Activated CD8-positive, alpha-beta memory T cell treated with anti-CD3 and anti-CD28 coated beads, Interleukin-2, amount 50 U/mL, for 1 hour (primary cell): ENCODE results near the gene CNTNAP2.
"Not testable (repeated sequence)": the region's sequence is repeated elsewhere in the genome, so short reads cannot be mapped to it uniquely, and the experiment has no call there.

Experiments
- DNase-seq: peaks from one replicate; pipeline ENCODE4 v3.0.0-alpha.2; 2020; ENCODE audit errors: extremely low read depth

The CNTNAP2 gene

DNA sequence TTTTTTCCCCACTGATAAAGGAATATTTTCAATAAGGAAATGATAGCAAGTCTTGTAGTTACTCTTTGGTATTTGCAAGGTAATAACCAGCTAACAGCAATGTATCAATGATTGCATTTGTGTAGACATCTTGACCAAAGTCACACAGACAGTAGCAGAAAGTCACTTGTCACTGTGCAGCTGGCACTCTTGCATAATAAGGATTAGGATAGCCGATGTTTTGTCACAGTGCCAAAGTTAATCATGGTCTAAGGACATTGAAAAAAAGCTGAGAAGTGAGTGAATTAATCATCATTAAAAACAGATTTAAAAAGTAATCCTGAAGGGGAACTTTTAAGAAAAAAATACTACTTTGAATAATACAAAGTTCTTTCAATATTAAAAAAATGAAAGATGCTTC, 1639.7 kb downstream of the CNTNAP2 start:
- no peak for DNase-seq

DNA sequence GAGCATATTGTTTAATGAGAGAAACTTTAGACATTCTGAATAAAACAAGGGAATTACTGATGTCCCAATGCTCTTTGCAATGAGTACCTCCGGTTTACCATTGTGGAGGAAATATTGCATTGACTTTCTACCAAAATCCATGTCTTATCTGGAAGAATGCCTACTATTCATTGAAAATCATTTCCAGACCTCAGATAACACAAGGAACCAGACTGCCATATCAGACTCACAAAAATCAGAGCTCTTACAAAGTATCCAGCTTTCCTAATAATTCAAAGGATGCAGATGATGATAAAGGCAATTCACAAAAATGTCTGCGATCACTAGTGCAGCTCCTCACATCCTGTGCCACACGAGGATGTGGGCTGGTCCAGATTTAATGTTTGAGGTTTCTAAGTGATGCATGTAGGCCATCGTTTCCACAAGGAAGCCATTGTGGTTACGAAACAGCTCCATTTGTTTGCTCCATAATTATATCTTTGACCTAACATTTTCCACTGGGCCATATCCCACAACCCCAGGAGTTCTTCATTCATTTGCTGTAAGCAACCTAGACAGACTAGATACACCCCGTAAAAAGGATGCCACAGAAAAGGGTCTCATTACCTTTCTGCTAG, 1642.8 kb downstream of the CNTNAP2 start:
- no peak for DNase-seq

DNA sequence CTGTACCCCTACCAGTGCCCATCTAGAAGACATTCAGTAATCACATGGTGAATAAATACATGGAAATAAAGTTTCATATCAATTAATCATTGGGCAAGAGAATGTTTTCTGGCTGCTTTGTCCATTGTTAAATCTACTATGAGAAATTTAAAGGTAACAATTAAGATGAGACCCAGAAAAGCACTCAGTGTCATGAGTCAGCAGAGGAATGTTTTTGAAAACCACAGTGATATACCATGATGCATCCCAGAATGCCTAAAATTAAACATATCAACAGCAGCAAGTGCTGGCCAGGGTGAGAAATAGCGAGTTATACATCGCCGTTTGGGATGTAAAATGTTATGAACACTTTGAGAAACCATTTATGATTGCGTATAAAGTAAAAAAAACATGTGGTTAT, 1648.7 kb downstream of the CNTNAP2 start:
- DNase-seq: no peak

DNA sequence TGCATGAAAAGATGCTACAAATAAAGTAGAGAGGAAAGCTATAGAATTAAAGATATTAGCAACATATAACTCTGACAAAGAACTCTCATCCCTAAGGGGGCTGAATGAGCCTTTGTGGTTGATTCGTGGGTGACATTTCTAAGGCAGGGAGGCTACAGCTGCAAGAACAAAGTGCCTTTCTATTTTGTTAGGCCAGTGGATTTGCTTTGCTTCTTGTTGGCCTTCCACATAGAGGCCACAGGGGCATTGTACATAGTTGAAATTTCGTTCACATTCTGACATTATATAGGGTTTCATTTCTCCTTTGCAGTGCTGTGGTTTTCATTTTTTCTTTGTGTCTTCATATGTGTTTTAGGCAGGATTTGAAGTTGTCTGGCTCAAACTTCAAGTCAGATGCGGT, 1654.7 kb downstream of the CNTNAP2 start:
- no peak for DNase-seq

DNA sequence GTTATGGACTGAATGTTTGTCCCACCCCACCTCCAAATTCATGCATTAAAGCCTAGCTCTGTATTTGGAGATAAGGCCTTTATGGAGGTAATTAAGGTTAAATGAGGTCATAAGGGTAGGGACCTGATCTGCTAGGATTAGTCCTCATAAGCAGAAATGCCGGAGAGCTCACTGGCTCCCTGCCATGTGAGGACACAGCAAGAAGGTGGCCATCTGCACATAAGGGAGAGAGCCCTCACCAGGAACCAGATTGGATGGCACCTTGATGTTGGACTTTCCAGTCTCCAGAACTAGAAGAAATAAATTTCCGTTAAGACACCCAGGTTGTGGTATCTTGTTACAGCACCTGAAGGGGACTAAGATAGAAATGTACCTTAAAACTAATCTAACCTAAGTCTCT, 1657.9 kb downstream of the CNTNAP2 start:
- DNase-seq: no peak

DNA sequence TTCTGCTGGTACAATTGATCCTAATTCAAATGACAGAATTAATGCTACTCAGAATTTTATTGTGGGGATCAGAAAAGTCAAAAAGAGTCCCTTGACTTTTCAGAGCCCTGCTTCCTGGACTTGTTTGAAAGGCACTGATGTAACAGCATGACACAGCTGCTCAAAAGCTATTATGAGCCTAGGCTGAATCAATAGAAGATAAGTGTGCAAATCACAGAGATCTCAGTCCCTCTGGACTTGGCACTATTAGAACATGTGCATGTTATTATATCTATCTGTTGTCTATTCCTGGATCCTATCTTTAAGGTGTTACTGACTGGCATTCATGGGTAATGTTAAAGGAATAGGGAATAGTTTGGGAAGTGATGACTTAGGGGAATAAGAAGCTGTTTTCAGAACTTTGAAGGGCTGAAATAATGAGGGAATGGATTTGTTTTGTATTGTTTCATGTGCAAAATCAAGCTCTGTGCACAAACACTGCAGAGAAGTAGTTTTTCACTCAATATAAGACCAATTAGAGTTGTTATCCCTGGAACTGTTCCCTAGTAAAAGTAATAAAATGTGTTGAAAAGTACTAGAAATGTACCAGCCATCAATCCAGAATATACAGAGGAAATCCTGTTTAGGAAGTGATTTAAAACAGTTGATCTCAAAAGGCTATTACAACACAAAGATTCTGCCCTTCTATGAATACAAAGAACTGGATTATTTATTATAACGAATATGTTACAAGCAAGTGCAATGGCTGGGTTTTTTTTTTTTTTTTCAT, 1659.1 kb downstream of the CNTNAP2 start:
- no peak for DNase-seq

DNA sequence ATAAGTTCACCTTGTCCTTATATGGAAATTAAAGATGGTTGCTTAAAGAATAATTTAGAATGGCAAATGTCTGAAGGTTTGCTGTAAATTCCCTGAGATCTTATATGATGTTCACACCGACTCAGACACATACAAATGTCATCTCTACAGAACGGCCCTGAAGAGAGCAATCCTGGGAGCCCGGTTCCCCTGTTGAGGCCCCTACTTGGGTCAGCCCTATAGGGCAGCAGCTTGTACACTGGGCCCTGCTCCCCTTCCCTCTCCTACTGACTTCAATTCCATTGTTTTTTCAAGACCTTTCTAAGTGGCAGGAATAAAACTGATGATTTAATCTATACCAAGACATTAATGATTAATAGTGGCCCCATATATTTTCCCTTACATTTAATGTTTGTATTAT, 1660.7 kb downstream of the CNTNAP2 start:
- DNase-seq: no peak

DNA sequence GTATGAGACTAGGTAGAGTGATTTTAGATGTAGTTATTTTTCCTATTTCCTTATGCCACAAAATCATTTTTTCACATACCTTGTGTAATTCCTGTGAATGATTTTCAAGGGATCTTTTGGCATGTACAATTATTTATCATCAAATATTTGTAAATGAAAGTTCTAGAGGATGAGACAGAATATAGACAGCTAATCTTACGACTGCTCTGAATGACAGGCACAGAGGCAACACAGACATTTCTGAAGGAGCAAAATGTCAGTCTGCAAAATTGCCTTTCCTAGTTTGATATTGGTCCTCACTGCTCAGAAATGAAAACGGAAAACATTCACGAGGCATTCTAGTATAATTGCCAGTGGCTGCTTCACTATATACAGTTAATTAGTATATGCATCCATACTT, 1663.3 kb downstream of the CNTNAP2 start:
- DNase-seq: no peak

DNA sequence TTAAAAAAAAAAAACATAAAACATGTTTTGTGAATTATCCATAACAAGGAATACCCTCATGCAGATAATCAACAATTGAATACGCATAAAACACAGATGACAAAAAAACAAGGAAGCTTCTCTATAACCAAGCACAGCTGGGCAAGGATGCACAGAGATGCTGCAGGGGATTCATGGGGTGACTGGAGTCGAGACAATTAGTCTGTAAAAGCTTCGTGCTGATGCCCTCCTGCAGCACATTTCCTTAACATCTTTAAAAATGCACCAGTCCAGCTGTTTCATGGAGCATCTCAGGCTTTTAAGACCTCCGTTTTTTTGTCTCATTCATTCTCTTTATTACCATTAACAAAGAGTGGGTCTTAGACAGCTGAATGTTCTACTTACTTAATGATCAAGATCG, 1680.0 kb downstream of the CNTNAP2 start:
- no peak for DNase-seq

DNA sequence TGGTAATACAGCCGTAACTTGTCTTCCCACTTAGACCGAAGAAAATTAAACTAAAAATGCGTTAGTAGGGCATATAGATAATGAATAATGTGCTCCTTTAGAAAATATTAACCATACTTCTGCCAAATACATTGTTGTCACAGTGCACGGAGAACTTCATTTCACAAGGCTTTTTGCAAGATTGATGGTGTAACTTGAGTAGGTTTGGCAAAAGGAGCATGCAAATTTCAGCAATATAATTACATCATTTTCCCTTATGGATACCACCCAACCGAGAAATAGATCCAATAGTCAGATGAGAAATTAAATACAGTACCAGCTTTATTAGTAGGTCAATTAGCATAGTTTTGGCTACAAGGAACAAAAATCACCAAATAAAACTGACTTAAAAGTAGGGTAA, 1681.4 kb downstream of the CNTNAP2 start:
- no peak for DNase-seq

DNA sequence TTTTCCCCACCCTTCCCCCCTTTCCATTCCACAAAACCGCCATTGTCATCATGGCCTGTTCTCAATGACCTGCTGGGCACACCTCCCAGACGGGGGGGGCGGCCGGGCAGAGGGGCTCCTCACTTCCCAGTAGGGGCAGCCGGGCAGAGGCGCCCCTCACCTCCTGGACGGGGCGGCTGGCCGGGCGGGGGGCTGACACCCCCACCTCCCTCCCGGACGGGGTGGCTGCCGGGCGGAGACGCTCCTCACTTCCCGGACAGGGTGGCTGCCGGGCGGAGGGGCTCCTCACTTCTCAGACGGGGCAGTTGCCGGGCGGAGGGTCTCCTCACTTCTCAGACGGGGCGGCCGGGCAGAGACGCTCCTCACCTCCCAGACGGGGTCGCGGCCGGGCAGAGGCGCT, 1685.2 kb downstream of the CNTNAP2 start:
- DNase-seq: not testable (repeated sequence)

DNA sequence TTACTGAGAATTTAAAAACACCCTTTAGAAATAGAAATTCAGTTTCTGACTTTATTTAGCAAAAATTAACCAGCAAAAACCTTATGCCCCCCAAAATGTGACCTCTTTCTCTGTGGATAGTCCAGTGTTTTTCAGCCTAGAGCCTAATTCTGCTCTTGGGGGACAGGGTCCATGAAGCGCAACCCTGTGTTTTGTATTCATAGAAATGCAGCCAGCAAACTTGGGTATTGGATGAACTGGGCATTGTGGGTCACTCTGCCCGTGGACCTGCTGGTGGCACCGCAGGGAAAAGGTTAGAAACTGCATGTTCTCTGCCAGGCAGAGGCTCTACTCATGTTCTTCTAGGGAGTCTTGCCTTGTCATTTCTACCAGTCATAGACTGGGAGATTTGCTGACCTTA, 1686.5 kb downstream of the CNTNAP2 start:
- no peak for DNase-seq

DNA sequence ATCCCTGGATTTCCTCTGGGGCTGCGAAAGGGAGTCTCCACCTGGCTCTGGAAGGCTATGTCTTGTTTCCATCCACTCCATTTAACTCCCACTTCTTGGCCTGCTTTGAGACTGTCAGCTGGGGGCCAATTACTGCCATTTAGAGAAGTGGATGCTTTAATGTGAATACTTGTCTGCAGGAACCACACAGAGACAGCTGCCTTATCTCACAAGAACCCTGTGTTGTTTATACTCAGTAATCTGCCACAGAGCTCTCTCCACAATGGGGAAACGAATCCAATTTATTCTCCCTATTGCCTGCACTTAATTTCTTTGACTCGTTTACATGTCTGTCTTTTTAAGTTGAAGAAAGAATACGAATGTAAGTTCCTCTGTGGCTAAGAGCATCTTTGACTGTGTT, 1687.0 kb downstream of the CNTNAP2 start:
- DNase-seq: no peak

DNA sequence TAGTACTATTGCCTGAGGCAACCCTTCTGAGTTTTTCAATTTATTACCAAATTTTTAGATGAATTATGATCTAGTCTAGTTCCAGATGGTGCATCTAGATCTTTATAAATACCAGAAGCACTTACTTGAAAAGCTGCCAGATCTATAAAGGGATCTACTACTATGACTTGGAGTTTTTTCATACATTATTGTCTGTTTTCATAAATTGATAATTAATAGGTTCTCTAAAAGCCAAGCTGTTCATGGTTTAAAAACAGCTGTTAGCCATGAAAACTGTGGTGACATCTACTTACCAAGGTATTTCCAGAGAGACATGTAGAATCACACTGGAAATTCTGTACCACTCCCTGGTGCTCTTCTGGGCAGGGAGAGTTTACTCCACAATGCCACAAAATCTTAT, 1687.4 kb downstream of the CNTNAP2 start:
- no peak for DNase-seq

DNA sequence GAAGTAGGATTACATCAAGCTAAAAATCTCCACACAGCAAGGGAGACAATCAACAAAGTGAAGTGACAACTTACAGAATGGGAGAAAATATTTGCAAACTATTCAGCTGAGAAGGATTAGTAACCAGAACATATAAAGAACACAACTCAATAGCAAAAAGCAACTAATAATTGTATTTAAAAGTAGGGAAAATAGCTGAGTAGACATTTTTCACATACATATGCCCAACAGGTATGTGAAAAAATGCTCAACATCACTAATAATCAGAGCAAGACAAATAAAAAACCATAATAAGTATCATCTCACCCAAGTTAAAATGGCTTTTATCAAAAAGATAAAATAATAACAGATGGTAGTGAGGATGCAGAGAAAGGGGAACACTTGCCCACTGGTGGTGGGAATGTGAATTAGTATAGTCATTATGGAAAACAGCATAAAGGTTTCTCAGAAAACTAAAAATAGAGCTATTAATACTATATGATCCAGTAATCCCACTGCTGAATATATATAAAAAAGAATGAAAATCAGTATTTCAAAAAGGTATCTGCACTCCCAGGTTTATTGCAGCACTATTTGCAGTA, 1689.5 kb downstream of the CNTNAP2 start:
- no peak for DNase-seq

DNA sequence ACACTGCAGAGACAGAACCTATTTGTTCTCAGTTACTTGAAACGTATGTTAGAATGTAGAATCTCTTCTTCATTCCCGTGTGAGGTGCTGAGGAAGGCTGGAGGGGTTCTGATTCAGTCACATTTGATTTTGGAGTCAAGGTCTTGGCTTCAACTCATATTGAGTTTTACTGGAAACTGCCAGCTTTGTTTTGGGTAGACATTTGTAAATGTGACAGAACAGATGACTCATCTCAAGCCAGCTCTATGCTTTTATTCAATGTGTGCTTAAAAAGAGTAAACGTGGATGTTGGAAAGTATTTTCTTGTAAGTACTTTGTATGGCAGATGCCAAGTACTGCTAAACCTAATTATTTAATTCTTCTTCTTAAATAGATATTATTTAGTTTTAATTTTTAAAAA, 1693.2 kb downstream of the CNTNAP2 start:
- DNase-seq: no peak

DNA sequence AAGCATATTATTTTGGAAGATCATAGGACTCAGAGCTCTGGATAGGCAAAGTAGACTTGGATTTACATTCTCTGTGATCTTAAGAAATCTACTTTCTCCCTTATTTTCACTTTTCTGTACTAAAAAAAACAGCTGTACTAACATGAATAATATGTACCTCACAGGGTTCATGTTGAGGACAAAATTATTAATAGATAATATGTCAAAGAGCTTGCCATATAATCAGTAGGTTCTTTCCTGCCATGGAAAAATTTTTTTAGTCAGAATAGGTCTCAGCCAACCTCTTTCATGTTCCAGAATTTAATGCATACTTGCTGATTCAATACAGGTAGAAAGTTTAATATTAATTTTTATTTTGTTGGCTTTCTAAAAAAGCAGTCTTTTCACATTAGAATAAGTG, 1693.7 kb downstream of the CNTNAP2 start:
- DNase-seq: no peak

DNA sequence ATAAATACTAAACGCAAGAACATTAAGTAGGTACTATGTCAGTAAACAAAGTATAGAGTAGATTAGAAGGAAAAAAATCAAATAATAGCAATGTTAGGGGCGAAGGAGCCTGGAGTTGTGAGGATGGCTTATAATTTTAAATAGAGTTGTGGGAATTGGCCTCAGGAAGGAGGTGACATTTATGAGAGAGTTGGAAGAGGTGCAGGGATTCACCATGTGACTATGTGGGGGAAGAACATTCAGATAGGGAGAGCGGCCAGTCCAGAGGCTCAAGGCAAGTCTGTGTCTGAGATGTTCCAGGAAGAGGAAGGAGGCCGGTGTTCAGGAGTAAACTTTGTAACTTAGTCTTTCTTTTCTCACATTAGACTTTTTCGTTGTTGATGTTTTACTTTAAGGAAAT, 1695.3 kb downstream of the CNTNAP2 start:
- DNase-seq: no peak

DNA sequence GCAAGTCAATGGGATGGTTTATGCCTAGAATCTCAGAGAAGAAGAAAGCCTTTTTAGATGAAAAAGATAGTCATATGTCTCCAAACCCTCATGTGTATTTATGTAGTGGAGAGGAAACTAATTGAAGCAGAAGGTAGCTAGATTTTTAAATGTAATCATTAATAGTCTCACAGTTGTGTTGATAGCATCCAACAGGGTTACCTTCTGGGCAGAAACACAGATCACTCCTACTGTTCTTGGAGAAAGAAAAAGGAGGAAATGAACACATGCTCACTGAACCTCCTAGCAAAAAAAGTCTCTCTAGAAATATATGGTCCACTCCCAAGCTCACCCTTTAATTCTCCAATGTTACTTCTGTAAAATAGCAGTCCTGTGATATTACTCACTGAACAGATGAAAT, 1696.7 kb downstream of the CNTNAP2 start:
- DNase-seq: no peak

DNA sequence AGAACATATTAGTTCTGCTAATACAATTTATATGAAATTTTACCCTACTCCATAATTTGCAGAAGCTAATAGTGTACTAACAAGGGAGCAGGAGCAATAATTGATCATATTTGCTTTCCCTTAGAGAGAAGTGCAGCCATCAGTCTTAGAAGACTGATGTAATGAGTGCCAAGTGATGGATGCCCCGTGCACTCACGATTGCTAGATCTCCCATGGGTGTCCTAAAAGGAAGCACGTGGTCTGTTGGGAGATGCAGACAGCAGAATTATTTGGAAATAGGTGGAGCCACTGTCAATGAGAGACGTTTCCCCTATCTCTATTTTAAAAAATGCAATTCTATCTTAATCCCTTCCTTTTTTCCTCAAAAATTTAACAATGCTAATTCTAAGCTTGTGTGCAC, 1701.7 kb downstream of the CNTNAP2 start:
- no peak for DNase-seq

DNA sequence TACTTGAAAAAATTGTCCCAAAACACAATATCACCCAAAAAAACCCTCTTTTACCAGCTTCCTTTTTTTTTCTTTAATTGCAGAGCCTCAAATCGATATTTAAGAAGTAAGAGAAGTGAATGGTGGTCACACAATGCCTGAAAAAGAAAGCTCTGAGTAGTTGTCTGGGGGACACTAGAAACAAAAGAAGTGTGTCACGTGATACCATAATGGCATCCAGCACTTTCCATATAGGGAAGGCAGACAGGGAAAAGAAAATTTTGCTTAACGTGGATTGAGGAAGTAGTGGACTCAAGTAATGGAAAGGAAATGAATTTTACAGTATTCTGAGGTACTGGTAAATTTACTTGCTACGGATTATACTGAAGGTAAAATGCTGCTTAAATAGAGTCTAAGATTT, 1708.1 kb downstream of the CNTNAP2 start:
- DNase-seq: no peak

DNA sequence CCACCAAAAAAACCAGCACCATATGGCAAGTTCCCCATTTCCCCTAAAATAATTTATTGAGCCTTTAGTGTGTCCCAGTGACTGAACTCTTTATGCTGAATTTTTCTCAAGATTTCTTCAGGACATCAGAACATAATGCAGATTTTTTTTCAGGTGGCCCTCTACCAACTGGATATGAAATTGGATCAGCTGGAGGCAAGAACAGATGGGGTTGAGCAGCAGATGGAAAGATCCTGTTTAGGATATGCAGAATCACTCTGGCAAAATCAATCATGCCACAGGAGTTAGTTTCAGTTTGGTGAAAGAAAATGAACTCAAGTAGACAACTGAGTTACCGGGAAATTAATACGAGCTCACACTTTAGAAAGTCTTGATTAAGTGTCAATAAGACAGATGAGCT, 1712.4 kb downstream of the CNTNAP2 start:
- DNase-seq: no peak

DNA sequence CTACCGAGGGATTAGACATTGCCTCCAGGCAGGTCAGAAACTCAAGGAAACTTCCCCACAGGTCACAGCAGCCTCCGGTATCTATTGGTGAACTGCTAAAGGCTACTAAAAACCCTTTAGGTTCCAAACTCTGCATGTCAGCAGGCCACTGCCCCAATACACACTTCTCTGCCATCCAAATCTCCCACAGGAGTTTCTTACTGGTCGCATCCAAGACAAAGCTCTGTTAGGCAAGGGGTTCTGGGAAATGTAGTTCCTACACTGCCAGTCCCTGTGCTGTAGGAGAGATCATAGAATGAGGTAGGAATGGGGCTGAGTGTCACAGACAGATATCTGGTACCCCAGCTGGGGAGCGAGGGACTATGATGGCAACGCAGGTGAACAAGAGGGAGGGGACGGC, 1717.0 kb downstream of the CNTNAP2 start:
- no peak for DNase-seq

DNA sequence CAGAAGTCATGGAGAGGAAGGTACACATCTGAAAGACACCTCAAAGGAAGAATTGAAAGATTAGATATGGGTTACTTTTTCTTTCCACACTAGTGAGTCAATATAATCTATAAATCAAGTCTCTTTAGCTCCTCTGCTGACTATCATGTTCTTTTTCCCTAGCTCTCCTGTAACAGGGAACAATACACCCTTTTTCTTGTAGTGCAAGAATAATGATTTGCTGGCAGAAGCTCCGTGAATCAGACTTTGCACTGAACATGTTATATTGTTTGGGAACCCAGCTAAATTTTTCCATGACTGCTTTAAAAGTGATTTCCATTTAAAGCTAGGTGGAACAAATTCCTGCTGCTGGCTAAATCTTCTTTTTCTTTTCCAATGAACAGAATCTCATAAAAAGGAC, 1717.4 kb downstream of the CNTNAP2 start:
- no peak for DNase-seq
